Measurements from ENCODE around the gene PALM3.
A peak's percentile ranks its signal among the peaks of the same experiment; 100 is the strongest.

Gene PALM3

GRCh38 chr19:14088634-14089411 is 26.9 kb upstream of the PALM3 start:
- no peak for DNase-seq

DNA sequence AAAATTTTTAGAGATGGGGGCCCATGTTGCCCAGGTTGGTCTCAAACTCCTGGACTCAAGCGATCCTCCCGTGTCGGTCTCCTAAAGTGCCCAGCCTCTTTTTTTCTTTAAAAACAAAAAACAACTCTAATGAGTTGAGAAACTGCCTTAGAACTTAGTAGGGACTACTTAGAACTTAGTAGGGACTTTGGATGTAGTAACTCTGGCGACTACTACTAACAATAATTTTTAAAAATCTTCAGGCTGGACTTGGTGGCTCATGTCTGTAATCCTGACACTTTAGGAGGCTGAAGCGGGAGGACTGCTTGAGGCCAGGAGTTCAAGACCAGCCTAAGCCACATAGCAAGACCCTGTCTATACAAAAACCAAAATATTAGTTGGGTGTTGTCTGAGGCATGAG is 24.2 kb upstream of the PALM3 start:
- DNase-seq, result no peak

- DNase-seq, result no peak
Observed at GRCh38 chr19:14085309-14085995, 23.6 kb upstream of the PALM3 start, which contains the start of gene C19orf67. Gene C19orf67, minus strand, starts transcription at chr19:14085783. Its CDS starts 156 bp downstream, at chr19:14085627.

- no peak for DNase-seq
Observed at GRCh38 chr19:14082675-14082960, 20.7 kb upstream of the PALM3 start.

GRCh38 chr19:14081797-14082674 is 20.2 kb upstream of the PALM3 start:
- DNase-seq, result peak; percentile 60

DNA sequence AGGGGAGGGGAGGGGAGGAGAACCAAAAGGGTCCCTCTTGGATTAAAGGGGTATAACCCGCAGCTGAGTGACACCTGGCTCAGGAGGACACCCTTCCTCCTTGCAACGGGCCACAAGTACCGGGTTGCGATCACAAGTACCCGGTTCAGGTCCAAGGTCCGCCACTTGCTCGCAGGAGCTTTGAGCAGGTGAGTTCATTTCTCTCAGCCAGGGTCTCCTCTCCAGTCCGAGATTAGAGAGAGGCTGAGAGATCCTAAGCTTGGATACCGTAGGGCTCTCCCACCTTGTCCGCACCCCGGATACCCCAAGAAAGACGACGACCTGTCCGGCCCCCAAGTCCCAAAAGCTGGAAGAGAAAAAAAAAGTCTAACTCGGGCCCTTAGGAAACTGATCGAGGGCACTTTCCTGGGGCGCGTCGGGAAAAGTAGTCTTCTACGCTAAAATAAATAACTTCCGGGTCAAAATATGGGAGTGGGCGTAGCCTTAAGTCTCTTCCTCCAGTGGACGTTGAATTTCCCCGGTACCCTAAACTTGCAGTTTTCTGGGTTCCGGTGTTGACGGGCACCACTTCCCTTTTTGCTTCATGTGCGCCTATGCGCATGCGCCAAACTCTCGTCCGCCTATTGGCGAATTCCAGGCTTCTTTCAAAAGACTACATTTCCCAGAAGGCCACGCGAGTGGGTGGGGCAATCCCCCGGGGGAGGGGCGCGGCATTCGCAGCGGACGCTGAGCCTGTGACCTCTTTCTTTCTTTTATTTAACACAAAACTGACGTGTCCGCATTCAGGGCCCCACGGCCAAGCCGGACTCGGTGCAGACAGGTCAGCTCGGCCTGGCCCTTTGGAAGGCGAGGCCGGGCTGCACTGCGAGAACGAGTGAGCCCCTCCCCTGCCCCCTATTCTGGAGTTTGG is 19.3 kb upstream of the PALM3 start:
- DNase-seq, result peak; percentile 100

DNA sequence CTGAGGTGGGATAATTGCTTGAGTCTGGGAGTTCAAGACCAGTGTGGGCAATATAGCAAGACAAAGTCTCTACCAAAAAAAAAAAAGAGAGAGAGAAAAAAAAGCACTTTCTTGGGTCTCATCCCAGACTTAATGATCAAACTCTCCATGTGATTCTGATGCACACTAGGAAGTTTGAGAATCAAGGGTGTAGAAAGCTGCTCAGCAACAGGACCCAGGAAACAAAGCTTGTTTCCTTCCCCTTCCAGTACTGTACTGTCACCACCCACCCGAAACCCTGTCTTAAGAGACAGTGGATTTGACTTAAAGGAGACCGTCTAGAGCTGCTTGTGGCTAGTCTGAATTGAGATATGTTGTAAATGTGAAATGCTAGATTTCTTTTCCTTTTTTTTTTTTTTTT is 16.5 kb upstream of the PALM3 start:
- no peak for DNase-seq

- no peak for DNase-seq
Observed at GRCh38 chr19:14073925-14074838, 12.3 kb upstream of the PALM3 start.

- peak; percentile 79 for DNase-seq
Observed at GRCh38 chr19:14073261-14073924, 11.5 kb upstream of the PALM3 start.

GRCh38 chr19:14072535-14073260 is 10.8 kb upstream of the PALM3 start, which contains the start of gene MISP3:
Gene MISP3, plus strand, starts transcription at chr19:14072786. Its CDS starts 524 bp downstream, at chr19:14073310.
- peak; percentile 49 for DNase-seq

- DNase-seq, result no peak
Observed at GRCh38 chr19:14070268-14071050, 8.6 kb upstream of the PALM3 start.

GRCh38 chr19:14066134-14066533 is 4.3 kb upstream of the PALM3 start:
- no peak for DNase-seq

- DNase-seq, result no peak
Observed at GRCh38 chr19:14063105-14063504, 1.2 kb upstream of the PALM3 start.

DNA sequence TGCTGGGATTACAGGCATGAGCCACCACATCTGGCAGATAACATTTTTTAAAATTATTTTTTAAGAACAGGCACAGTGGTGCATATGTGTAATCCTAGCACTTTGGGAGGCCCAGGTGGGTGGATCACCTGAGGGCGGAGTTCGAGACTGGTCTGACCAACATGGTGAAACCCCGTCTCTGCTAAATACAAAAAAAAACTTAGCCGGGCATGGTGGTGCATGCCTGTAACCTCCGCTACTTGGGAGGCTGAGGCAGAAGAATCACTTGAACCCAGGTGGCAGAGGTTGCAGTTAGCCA is 631 bp upstream of the PALM3 start:
- no peak for DNase-seq

- DNase-seq, result no peak
Observed at GRCh38 chr19:14061081-14061749, 661 bp downstream of the PALM3 start.

- no peak for DNase-seq
Observed at GRCh38 chr19:14059652-14060155, 2.2 kb downstream of the PALM3 start.

GRCh38 chr19:14059093-14059480 is 2.8 kb downstream of the PALM3 start:
- peak; percentile 56 for DNase-seq

All from CD4-positive, alpha-beta T cell treated with Interleukin-10 for 1 hour (primary cell).